Peyer's patch (tissue), 4 donors: Measurements from ENCODE around the gene LRCOL1. TPM values are rescaled to one million over a fixed set of nuclear protein-coding genes. Genes with fewer than 3 reads are reported as not detected.

Experiments used
- DNase-seq, 3 donors: peaks; one replicate each; pipeline ENCODE4 v3.0.0-alpha.2; 2017 to 2019
- H3K27ac ChIP-seq, 4 donors: fragments of 200-600 bp; sonication (generic); one replicate each; pipeline ENCODE4 v1.5.1; 2016 to 2019
- H3K27me3 ChIP-seq, 2 donors: fragments of 200-600 bp; sonication (generic); one replicate each; pipeline ENCODE4 v1.5.1; 2019
- H3K36me3 ChIP-seq, 3 donors: fragments of 200-600 bp; sonication (generic); one replicate each; pipeline ENCODE4 v1.5.1; 2016 to 2019
- H3K4me1 ChIP-seq, 4 donors: fragments of 200-600 bp; sonication (generic); one replicate each; pipeline ENCODE4 v1.5.1; 2016 to 2019
- H3K4me3 ChIP-seq, 4 donors: fragments of 200-600 bp; sonication (generic); 1 replicate in 3 of 4; 2 replicates in 1 of 4; pipeline ENCODE4 v1.5.1; 2016 to 2019; ENCODE audit warnings: mild to moderate bottlenecking in 1 of 4
- H3K9me3 ChIP-seq, 4 donors: fragments of 200-600 bp; sonication (generic); one replicate each; pipeline ENCODE4 v1.5.1; 2016 to 2019; ENCODE audit warnings: mild to moderate bottlenecking in 1 of 4
- CTCF ChIP-seq, 6 experiments: fragments of 450-650 bp in 4 of 6; fragments of 200-600 bp in 2 of 6; sonication (generic) in 1 of 6; IDR thresholded peaks; one replicate each; pipeline ENCODE4 v1.5.1; 2017 to 2019; ENCODE audit warnings: antibody characterized with exemption in 6 of 6, mild to moderate bottlenecking in 3 of 6, moderate library complexity in 1 of 6
- POLR2A ChIP-seq, 2 donors: fragments of 450-650 bp; IDR thresholded peaks; one replicate each; pipeline ENCODE4 v1.5.1; 2017; ENCODE audit warnings: antibody characterized with exemption in 2 of 2, mild to moderate bottlenecking in 2 of 2, moderate library complexity in 2 of 2
- total RNA-seq, 4 donors: library from RNA; depleted of rRNA; stranded (reverse); fragments of >200 nt; gene quantifications; one replicate each; pipeline ENCODE4 v1.1.0, GENCODE V29; 2016

LRCOL1 gene
- total RNA-seq, 4 donors from 2014 or later: not detected

DNA sequence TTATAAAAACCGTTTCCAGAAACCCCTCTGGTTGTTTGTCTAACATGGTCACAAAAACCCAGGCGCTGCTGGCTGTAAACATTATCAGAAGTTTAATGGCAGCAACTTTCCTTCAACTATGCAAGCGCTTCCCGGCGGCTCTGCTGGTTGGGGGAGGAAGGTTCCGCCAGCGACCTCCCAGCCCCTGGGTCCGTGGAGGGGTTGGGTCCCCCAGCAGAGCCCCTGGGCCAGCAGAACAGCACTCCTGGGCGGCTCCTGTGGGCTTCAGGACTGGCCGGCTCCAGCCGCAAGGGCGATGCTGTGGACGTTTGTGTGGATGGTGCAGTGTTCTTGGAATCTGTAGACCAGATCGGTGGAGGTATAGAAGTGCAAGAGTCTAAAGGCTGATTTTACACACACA lies 26.0 kb downstream of the LRCOL1 start:
- Histone ChIP-seq H3K36me3 (peaks cover 0 to 17% (median 0%) of the 10 kb centered on the region in 3 donors), H3K27ac (no peak overlapping the region), H3K27me3 (no peaks in the 10 kb centered on the region), H3K9me3 (peaks cover 0 to 5% (median 0%) of the 10 kb centered on the region in 4 donors), H3K4me3 (no peak overlapping the region), H3K4me1 (no peaks in the 10 kb centered on the region)
- DNase-seq: no peak
- TF ChIP-seq CTCF (IDR thresholded peaks at IDR 0.05): no peak
- no peak for TF ChIP-seq POLR2A (IDR thresholded peaks at IDR 0.05)

DNA sequence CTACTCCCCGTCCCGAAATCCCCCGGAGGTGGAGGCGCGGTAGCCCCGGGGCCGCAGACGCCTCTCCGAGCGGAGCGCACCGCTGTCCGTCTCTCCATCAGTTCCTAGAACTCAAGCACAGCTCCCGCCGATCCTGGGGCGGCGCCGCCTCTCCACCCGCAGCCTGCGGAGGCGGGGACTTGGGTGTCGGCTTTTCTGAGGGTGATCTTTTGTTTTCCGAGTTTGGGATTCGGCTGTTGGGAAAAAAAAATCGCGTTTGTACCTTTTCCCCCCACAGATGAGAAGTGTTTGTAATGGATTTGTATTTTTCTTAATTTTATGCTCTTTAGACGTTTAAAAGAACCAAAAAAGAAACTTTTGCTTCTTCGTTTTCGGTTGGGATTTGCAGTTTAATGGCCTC lies 26.6 kb downstream of the LRCOL1 start:
- Histone ChIP-seq H3K36me3 (peaks cover 0 to 20% (median 0%) of the 10 kb centered on the region in 3 donors), H3K9me3 (no peaks in the 10 kb centered on the region), H3K4me1 (no peaks in the 10 kb centered on the region), H3K4me3 (no peak overlapping the region), H3K27ac (no peak overlapping the region), H3K27me3 (no peaks in the 10 kb centered on the region)
- DNase-seq: no peak
- no peak for TF ChIP-seq CTCF (IDR thresholded peaks at IDR 0.05)
- no peak for TF ChIP-seq POLR2A (IDR thresholded peaks at IDR 0.05)

DNA sequence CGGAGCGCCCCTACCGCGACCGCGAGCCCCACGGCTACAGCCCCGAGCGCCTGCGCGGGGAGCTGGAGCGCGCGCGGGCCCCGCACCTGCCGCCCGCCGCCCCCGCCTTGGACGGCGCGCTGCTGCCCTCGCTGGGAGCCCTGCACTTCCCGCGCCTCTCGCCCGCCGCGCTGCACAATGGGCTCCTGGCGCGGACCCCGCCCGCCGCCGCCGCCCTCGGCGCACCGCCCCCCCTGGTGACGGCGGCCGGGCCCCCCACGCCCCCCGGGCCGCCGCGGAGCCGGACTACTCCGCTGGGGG lies 27.0 kb downstream of the LRCOL1 start:
- Histone ChIP-seq H3K4me3 (no peak overlapping the region), H3K27ac (no peak overlapping the region), H3K36me3 (peaks cover 0 to 24% (median 0%) of the 10 kb centered on the region in 3 donors), H3K27me3 (no peaks in the 10 kb centered on the region), H3K9me3 (no peaks in the 10 kb centered on the region), H3K4me1 (no peaks in the 10 kb centered on the region)
- TF ChIP-seq CTCF (IDR thresholded peaks at IDR 0.05) (no peak), POLR2A (IDR thresholded peaks at IDR 0.05) (no peak)
- DNase-seq: no peak

DNA sequence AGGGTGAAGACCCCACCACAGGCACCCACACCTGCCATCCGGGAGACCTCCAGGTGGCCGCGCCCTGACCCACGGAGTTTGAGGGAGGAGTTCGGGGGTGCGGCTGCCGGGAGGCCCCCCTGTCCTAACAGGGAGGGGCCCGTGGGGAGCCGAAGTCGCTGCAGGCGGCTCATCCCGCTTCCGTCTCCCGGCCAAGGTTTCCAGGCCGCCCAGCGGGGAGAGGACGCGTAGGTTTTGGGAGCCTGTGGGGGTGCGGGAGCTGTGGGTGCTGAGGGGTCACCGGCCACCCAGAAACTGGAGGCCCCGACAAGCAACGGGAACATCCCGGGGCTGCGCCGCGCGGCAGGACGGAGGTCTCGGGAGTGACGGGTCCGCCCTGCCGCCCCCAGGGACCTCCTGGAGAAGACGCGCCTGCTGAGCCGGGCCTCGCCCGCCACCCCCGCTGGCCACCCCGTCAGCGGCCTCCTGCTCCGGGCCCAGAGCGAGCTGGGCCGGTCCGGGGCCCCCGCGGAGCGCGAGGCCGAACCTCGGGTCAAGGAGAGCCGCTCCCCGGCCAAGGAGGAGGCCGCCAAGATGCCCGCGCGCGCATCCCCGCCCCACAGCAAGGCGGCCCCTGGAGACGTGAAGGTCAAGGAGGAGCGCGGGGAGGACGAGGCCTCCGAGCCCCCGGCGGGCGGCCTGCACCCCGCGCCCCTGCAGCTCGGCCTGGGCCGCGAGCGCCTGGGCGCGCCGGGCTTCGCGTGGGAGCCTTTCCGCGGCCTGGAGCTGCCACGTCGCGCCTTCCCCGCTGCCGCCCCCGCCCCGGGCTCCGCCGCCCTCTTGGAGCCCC lies 27.6 kb downstream of the LRCOL1 start:
- Histone ChIP-seq H3K9me3 (no peaks in the 10 kb centered on the region), H3K4me1 (no peaks in the 10 kb centered on the region), H3K27ac (no peak overlapping the region), H3K4me3 (peak overlapping the region; percentile 4 to 34 (median 17)), H3K27me3 (no peaks in the 10 kb centered on the region), H3K36me3 (peaks cover 0 to 28% (median 0%) of the 10 kb centered on the region in 3 donors)
- no peak for DNase-seq
- TF ChIP-seq POLR2A (IDR thresholded peaks at IDR 0.05) (no peak), CTCF (IDR thresholded peaks at IDR 0.05) (no peak)

DNA sequence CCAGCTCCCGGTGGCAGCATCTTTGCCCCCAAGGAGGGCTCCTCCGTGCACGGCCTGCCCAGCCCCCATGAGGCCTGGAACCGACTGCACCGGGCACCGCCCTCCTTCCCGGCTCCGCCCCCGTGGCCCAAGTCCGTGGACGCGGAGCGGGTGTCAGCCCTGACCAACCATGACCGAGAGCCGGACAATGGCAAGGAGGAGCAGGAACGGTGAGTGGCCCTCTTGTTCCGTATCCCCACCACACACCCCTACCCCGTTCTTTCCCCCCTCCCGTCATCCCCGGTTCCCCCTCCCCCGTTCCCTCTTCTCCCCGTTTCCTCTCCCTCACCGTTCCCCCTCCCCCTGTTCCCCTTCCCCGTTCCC lies 28.3 kb downstream of the LRCOL1 start:
- Histone ChIP-seq H3K9me3 (no peaks in the 10 kb centered on the region), H3K4me3 (peak overlapping the region in 2 of 4 donors; percentile 21 to 34), H3K27me3 (no peaks in the 10 kb centered on the region), H3K27ac (no peak overlapping the region), H3K36me3 (peaks cover 0 to 36% (median 0%) of the 10 kb centered on the region in 3 donors), H3K4me1 (no peaks in the 10 kb centered on the region)
- no peak for DNase-seq
- TF ChIP-seq POLR2A (IDR thresholded peaks at IDR 0.05) (no peak), CTCF (IDR thresholded peaks at IDR 0.05) (no peak)
